T-helper 2 cell treated with Interferon-gamma antibody and Interleukin-4, amounts not matched to agents 100 ng/mL and 5 ng/mL, for 36 hours (primary cell): Measurements from ENCODE around the gene ZNF326. TPM values are rescaled to one million over a fixed set of nuclear protein-coding genes. Genes with fewer than 3 reads are reported as not detected.
"Not testable (repeated sequence)": the region's sequence is repeated elsewhere in the genome, so short reads cannot be mapped to it uniquely, and the experiment has no call there.

Experiments used
- intact Hi-C: fragments of 100-400 bp; cut with micrococcal nuclease; formaldehyde crosslinking; loops from one replicate; pipeline ENCODE4 v1.15.1; 2023
- total RNA-seq: library from RNA; stranded (reverse); gene quantifications from 2 replicates; pipeline ENCODE4 v1.2.3, GENCODE V29; 2022

The ZNF326 gene
- total RNA-seq, 1 donor from 2014 or later, result 24.5 TPM

GRCh38 chr1:89965193-89965768, 29.6 kb upstream of the ZNF326 start:
- intact Hi-C loops, result no loop called here

- intact Hi-C loops, result no loop called here
These were observed 28.3 kb upstream of the ZNF326 start for GRCh38 chr1:89966656-89967055.

- intact Hi-C loops, result no loop called here
These were observed 23.3 kb upstream of the ZNF326 start for GRCh38 chr1:89971600-89971999.

GRCh38 chr1:89972024-89972423, 22.9 kb upstream of the ZNF326 start:
- intact Hi-C loops, result no loop called here

- intact Hi-C loops, result no loop called here
These were observed 21.3 kb upstream of the ZNF326 start for GRCh38 chr1:89973471-89974127.

- intact Hi-C loops, result no loop called here
These were observed 20.7 kb upstream of the ZNF326 start for GRCh38 chr1:89974256-89974655.

GRCh38 chr1:89974696-89975470, 20.0 kb upstream of the ZNF326 start:
- intact Hi-C loops, result no loop called here

- intact Hi-C loops, result no loop called here
These were observed 19.3 kb upstream of the ZNF326 start for GRCh38 chr1:89975540-89976125.

- intact Hi-C loops, result no loop called here
These were observed 16.2 kb upstream of the ZNF326 start for GRCh38 chr1:89978755-89979154.

GRCh38 chr1:89980605-89981004, 14.3 kb upstream of the ZNF326 start:
- intact Hi-C loops, result no loop called here

GRCh38 chr1:89982846-89983245, 12.1 kb upstream of the ZNF326 start:
- intact Hi-C loops, result not testable (repeated sequence)

- intact Hi-C loops, result loop anchor here (5.0 kb wide), 1 partner anchor 502 kb away; no protein-coding TSS in a partner anchor
These were observed 10.3 kb upstream of the ZNF326 start for GRCh38 chr1:89984564-89985116.

- intact Hi-C loops, result loop anchor here (2.0 to 5.0 kb wide), 2 partner anchors 143 to 504 kb away; no protein-coding TSS in a partner anchor
These were observed 8.9 kb upstream of the ZNF326 start for GRCh38 chr1:89986020-89986419.

GRCh38 chr1:89987159-89987819, 7.6 kb upstream of the ZNF326 start:
- intact Hi-C loops, result loop anchor here (1.0 to 5.0 kb wide), 5 partner anchors 144 to 505 kb away; no protein-coding TSS in a partner anchor

GRCh38 chr1:89989099-89989498, 5.8 kb upstream of the ZNF326 start:
- intact Hi-C loops, result loop anchor here (2.0 to 5.0 kb wide), 2 partner anchors 468 to 507 kb away; no protein-coding TSS in a partner anchor

GRCh38 chr1:89989799-89990198, 5.1 kb upstream of the ZNF326 start:
- intact Hi-C loops, result loop anchor here (2.0 to 5.0 kb wide), 2 partner anchors 469 to 507 kb away; no protein-coding TSS in a partner anchor

GRCh38 chr1:89990976-89991831, 3.7 kb upstream of the ZNF326 start:
- intact Hi-C loops, result no loop called here

- intact Hi-C loops, result no loop called here
These were observed 1.4 kb upstream of the ZNF326 start for GRCh38 chr1:89993541-89993940.

- intact Hi-C loops, result loop anchor here (2.0 kb wide), 3 partner anchors 152 to 1310 kb away; partner anchors contain the start of gene PKN2
These were observed 592 bp upstream of the ZNF326 start for GRCh38 chr1:89994231-89994804.
